ENCODE results near the gene LRRC28.
"Not testable (repeated sequence)": the region's sequence is repeated elsewhere in the genome, so short reads cannot be mapped to it uniquely, and the experiment has no call there.

Gene LRRC28

DNA sequence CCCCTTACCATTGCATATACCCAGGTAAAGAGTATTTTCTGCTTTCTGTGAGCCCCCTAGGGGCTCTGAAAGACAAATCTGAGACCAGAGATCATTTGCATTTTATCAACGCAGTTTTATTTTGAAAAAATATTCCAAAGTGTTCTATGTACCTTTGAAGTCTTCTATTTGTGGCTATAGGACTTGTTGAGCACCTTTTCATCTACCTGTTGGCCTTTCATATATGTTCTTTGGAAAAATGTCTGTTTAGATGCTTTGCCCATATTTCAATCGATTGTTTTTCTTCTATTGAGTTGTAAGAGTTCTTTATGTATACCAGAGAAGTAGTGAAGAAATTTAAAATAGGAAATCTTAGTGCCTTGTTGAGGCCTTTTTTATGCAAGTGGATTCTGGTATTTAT, 94.0 kb downstream of the LRRC28 start:
- DNase-seq = no peak

DNA sequence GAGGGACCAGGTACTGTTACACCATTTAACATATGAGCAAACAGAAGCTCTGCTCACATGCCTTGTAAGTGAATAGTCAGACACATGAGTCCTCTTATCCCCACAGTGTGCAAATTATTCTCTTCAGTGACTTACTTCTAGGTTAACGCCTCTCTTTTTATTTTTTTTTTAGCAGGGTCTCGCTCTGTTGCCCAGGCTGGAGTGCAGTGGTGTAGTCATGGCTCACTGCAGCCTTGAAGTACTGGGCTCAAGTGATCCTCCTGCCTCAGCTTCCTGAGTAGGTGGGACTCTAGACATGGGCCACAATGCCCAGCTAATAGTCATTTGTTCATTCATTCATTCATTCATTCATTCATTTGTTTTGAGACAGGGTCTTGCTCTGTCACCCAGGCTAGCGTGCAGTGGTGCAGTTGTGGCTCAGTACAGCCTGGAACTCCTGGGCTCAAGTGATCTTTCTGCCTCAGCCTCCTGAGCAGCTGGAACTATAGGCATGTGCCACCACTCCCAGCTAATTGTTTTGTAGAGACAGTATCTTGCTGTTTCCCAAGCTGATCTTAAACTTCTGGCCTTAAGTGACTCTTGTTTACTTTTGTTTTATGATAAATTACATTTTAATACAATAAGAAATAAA, 94.7 kb downstream of the LRRC28 start:
- no peak for DNase-seq

DNA sequence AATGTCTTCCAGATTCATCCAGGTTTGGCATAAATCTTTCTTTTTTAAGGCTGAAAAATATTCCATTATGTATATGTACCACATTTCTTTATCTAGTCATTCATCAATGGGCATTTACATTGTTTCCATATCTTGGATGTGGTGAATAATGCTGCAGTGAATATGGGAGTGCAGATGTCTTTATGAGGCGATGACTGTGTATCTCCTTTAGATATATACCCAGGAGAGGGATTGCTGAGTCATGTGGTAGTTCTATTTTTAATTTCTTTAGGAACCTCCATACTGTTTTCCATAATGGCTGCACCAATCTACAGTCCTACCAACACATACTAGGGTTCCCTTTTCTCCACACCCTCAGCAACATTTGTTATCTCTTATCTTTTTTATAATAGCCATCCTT, 96.3 kb downstream of the LRRC28 start:
- DNase-seq = no peak

DNA sequence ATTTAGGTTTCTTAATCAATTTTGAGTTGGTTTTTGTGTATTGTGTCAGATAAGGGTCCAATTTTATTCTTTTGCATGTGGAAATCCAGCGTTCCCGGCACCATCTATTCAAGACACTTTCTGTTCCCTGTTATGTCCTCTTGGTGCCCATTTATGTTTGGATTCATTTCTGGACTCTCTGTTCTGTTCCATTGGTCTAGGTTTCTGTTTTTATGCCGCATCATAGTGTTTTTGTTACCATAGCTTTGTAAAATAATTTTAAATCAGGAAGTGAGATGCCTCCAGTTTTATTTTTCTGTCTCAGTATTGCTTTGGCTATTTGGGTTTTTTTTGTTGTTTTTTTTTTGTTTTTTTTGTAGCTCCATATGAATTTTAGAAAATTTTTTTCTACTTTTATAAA, 97.1 kb downstream of the LRRC28 start:
- DNase-seq = no peak

DNA sequence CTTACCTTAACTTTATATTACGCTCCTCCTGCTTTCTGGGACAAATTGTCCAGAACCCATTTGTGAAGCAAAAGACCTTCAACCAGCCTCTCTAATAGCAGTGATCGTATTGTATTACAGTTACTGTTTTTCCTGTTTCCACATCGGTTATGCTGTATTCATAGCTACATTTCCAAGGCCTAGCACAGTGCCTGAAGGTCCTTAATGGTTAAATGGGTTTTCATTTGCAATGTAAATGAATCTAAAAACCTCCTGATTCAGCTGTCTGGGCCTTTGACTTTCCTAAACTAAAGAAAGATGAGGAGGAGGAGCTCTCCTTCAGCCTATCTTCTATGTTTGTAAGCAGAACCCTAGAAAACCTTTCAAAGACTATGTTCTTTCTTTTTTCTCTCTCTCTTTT, 99.1 kb downstream of the LRRC28 start:
- no peak for DNase-seq

DNA sequence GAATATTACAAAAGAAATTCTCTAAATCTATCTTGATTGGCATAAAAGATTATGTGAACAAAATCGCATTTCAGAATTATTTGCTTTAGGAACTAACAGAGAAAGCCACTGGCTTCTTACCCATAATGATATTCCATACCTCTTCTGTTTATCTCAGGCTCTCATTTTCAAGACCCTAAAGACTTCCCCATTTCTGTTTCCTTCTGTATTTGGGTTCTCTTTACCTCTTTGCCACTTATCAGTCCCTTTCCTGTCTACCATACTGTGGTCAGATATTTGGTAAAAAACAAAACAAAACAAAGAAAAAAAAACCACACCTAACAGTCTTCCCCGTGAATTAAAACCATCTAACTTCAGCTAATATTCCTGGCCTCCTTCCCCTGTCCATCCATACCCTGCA, 108.5 kb downstream of the LRRC28 start:
- DNase-seq = no peak

DNA sequence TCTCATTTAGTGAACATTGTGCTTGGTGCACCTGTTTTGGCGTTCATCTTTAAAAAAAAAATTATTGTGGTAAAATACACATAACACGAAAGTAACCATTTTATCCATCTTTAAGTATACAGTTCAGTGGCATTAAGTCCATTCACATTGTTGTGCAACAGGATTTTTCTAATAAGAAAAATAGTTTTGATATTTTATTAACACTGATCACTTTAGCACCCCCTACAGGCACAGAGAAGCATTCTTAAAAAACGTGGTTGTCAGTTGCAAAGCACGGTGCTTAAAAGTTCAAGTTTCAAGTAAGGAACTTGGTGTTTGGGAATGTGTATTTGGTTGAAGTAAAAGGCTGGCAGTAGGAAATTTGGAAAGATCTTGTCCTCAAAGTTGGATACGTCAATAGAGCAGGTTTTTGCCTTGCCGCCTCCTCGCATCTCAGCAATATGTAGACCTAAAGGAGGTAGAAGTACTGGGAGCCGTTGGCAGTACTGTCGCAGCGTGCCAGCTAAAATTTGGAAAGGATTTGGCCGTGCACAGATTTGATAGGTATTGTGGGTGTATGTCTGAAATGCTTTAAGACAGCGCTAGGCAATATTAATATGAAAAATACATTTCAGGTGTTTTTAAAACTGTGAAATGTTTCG, 110.4 kb downstream of the LRRC28 start:
- no peak for DNase-seq

DNA sequence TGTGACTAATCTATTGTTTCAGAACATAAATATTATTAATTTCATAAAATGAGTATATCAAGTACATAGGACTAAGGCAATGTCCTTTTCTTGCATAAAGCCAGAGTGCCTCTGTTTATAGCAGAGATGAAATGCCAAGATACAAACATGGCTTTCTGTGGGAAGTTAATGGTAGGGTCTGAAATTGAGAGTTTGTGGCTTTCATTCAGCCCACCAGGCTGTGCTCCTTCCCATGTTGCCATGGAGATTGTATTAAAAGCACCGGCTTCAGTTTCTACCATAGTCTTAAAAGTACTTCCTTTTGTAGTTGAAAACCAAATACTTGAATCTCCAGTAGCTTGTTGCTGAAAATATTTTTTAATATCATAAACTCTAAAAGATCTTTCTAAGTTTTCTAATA, 114.0 kb downstream of the LRRC28 start:
- no peak for DNase-seq

DNA sequence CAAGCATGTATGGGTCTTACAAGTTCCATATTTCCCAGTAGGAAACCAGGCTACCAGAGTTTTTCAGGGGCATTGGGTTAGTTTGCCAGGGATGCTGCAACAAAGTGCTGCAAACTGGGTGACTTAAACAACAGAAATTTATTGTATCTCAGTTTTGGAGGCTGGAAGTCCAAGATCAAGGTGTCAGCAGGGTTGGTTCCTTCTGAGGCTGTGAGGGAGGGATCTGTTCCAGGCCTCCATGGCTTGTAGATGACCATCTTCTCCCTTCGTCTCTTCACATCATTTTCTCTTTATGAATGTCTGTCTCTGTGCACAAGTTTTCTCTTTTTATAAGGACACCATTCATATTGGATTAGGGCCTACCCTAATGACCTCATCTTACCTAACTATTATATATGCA, 114.7 kb downstream of the LRRC28 start:
- no peak for DNase-seq

DNA sequence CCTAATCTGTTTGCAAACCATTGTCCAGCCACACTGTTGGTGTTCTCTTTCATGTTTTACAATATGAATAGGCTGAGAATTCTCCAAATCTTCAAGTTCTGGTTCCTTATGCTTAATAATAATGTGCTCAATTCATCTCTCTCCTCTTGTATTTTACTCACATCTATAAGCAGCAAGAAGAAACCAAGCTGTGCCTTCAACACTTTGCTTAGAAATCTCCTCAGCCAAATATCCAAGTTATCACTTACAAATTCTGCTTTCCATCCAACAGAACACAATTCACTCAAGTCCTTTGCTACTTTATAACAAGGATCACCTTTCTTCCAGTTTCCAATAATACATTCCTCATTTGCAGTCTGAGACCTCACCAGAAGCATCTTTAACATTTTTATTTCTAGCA, 117.5 kb downstream of the LRRC28 start:
- no peak for DNase-seq

DNA sequence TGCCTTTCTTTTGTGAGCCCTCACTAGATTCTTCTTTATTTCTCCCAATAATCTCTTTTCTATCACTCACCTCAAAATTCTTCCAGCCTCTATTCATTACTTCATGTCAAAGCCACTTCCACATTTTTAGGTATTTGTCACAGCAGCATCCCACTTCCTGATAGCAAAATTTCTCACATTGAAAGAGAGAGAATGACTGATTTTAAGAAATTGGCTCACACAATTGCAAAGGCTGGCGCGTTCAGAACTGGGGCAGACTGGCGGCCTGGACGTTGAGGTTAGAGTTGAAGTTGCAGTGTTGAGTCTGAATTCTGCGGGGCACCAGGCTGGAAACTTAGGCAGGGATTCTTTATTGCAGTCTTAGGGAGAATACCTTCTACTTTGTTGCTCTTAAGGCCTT, 117.9 kb downstream of the LRRC28 start:
- DNase-seq = no peak

DNA sequence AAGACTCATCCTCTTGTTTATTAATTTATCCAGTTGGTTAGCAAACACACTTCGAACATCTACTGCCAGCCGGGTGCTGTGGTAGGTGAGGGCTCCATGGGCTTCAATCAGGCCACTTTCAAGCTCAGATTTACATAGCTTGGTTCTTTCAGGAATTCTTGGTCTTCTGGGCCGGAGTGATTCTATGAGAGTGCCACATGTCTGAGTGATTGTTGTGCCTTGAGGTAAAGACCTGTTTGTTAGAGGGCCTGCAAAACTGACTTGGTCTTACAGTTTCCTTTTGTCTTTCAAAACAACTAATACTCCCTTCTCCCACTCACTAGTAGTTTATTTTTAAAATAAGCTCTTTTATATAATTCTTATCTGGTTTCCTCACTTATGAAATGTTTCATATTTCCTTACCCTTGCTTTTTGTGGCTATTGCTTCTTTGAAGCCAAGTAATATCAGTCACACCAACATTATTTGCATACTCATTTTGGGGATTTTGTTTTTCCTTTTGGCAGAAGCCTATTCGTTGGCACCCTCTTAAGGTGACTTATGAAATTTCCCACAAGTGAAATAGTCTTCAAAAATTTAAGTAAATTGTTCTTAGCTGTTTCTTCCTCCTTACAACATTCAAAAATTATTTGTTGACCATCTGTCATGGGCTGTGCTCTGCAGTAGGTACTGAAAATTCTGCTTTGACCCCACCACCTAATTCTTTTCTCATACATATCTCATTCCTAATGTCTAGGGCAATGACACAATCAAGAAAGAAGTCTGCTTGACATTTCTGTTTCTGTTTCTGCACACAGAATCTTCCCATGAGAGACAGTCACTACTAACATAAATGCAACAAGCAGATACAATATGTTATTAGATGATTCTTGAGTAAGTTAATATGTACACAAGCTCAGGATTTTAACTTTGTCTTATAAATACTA, 120.2 kb downstream of the LRRC28 start:
- no peak for DNase-seq

DNA sequence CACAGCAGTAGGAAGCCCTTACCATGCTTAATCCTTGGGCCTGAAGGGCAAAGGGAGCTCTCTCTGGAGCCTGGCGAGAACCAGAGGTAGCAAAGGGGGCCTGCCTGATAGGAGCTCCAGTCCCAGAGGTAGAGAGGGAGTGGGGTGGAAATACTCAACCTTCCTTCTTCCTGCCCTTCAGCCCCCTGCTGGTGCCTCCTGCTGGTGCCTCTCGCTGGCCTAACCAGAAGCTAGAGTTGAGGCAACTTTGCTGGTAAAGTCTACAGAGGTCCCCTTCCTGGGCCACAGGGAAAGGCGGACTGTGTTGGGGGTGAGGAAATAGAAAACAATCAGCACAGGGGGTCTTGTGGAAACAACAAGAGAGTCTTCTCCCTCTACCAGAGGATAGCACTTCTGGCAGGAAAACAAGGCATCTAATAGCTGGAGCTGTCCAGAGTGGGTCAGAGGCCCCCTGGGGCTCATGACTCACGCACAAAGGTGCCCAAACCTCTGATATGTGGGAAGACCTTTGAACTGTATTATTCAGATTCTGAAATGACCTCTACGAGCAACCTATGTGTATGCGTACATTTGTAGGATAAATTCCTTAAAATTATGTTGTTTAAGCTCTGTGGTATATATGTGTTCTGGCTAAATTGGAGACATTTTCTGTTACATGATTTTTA, 133.9 kb downstream of the LRRC28 start:
- no peak for DNase-seq

DNA sequence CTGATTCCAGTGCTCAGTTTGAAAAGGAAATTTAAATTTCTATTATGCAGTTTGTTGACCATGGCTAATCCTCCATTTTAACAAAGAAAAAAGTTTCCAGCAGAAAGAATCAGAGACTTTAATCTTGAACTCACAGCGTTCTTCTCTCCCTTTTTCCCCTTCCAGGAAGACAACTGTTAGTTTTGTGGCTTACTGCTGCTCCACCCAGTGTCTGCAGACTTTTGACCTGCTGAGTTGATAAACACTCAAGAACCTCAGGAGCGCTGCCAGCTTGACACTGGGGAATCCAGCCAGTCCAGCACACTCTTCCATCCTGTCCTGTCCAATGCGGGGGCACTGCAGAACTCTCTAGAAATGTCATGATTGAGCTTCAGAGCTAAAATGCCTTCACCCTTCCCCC, 134.6 kb downstream of the LRRC28 start:
- DNase-seq = no peak

DNA sequence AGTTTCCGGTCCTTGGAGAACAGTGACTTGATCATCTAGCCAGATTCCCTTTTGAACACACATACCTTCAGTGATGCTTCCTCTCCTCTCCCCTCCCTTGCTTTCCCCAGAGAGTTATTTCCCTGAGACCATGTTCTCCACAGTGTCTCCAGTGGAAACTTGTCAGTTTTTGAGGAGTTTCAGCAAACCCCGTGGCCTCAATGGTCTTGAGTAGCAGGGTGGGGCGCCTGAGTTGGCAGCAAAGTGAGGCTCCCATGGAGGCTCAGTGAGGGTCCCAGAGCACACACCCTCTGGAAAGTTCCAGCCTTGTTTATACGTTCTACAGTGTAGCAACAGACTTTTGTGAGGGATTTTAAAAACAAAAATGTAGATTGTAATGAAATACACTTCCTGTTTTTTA, 135.1 kb downstream of the LRRC28 start:
- DNase-seq = no peak

DNA sequence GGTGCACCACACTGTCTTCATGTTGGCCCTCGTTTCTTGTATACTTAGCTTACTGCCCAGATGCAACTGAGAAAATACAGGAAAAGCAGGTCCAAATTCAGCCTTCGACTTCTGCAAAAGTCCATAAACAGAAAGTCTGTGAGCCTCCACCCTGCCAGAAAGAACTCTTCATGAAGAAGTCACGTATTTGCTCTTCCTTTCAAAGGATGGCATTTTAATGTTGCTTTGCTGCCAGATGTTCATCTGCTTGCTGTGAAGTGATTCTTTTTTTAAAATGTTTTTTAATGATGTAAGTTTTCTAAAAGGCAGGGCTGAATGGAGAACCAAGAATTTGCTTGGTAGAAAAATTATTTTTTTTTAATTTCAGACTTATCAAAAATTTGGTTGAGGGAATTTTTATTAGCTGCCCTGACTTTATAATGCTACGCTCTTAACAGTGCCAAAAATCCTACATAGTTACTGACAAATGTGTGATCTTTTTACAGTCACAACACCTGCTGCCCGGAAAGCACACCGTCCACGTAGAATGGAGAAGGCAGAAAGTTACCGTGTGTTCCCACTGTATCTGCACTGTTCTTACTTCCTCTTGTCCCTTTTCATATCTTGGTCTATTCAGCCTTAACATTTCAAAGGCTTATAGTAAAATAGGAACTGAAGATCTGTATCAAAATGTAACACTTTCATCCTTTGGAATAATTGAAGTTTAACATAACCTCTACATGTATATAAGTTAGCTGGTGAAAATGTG, 136.3 kb downstream of the LRRC28 start:
- DNase-seq = no peak

DNA sequence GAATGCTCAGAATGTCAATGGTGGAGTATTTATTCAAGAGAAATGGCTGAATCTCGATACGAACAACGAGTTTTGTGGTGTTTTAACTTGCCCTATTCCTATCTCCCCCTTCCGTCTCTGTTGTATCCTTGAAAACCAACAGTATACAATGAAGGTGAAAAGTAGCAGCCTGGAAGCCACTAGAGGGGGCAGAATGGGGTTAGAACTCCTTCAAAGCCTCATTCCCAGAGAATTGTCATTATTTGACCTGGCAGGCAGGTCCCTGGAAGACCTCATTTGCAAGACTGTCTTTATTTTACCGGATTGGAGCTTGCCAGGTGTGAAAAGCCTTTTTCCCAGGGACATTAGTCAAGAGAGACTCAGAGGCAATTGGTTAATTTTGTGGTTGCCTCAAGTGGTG, 139.4 kb downstream of the LRRC28 start:
- no peak for DNase-seq

DNA sequence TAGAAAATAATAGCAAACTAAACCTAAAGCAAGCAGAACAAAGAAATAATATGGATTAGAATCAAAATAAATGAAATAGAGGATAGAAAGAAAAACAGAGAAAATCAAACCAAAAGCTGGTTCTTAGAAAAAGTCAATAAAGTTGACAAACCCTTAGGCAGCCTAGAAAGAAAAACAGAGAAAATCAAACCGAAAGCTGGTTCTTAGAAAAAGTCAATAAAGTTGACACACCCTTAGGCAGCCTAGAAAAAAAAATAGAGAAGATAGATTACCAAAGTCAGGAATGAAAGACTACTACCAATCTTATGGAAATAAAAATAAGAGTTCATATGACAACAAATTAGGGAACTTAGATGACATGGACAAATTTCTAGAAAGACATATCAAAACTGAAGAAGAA, 142.4 kb downstream of the LRRC28 start:
- DNase-seq = no peak

DNA sequence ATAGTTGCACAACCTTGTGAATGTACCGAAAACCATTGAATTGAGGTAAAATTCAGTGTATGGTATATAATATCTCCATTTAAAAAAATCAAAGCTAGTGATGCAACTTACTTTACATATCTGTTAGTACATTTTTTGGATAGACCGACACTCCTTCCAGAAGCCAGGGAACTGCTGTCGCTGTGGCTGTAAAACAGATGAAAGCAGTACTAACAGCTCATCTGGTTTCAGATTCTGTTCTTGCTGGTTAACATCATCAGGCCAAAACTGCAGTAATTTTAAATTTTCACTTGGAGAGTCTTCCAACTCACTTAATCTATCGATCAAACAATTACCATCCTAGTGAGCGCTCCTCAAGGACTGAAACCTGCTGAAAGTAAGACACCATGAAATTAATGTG, 145.1 kb downstream of the LRRC28 start:
- no peak for DNase-seq

DNA sequence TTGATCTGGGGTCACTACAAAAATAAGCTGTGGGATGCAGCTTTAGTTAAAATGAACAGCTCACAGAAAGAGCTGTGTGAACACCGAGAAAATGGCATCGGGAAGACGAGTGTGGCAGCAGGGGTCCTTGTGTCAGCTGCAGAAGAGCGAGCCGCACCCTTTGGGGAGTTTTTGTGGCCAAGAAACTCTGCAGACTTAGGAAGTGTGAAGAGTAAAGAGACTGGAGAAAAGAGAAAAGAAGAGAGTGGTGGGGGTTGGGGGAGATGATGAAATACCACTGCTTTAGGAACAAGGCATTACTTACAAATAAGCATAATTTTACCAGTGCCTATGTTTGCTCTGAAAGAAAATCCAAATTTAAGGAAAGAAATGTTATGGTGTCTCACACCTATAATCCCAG, 147.8 kb downstream of the LRRC28 start:
- no peak for DNase-seq

DNA sequence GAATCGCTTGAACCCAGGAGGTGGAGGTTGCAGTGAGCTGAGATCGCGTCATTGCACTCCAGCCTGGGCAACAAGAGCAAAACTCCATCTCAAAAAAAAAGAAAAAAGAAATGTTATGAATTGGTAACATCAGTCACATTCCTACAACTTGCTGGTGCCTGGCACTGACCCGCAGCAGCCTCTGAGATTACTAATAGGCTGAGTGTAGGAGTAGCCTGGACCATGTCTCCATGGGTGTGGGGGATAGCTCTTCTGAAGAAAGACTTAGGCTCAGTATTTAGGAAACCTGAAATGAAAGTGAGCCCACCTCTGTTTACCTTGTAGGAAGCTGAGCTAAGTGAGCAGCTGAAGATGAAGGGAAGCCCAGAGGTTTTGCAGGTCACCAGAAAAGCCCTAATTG, 148.3 kb downstream of the LRRC28 start:
- DNase-seq = no peak

DNA sequence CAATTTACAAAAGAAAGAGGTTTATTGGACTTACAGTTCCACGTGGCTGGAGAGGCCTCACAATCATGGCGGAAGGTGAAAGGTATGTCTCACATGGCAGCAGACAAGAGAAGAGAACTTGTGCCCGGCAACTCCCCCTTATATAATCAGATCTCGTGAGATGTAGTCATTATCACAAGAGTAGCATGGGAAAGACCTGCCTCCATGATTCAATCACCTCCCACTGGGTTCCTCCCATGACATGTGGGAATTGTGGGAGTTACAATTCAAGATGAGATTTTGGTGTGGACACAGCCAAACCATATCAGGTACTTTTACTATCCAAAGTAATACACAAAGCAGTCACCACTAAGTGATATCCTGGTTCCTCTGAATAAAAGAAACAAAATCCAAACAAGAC, 149.9 kb downstream of the LRRC28 start:
- not testable (repeated sequence) for DNase-seq
